Liver (tissue), 9 donors: ENCODE measurements around the gene LMOD2. TPM values are rescaled to one million over a fixed set of nuclear protein-coding genes. Genes with fewer than 3 reads are reported as not detected.
"Not testable (repeated sequence)": the region's sequence is repeated elsewhere in the genome, so short reads cannot be mapped to it uniquely, and the experiment has no call there.

ENCODE experiments used
- DNase-seq: peaks from one replicate; pipeline ENCODE4 v3.0.0-alpha.2; 2017; ENCODE audit warnings: low spot score
- H3K27ac ChIP-seq, 2 donors: one replicate each; pipeline ENCODE4 v1.7.0; 2013; ENCODE audit warnings: inconsistent platforms in 2 of 2, low read length in 2 of 2, control low read depth in 1 of 2, low read depth in 1 of 2, mild to moderate bottlenecking in 1 of 2
- H3K27me3 ChIP-seq, 4 donors: one replicate each; pipeline versions ENCODE4 v1.6.1 to v1.7.0; 2013; ENCODE audit warnings: low read length in 3 of 4, inconsistent platforms in 1 of 4, mild to moderate bottlenecking in 1 of 4, moderate library complexity in 1 of 4; ENCODE audit not compliant: control insufficient read depth in 4 of 4, insufficient read depth in 4 of 4
- H3K36me3 ChIP-seq, 4 donors: one replicate each; pipeline versions ENCODE4 v1.6.1 to v1.7.0; 2013; ENCODE audit warnings: low read length in 3 of 4, mild to moderate bottlenecking in 3 of 4, low read depth in 1 of 4, moderate library complexity in 1 of 4; ENCODE audit not compliant: control insufficient read depth in 4 of 4, insufficient read depth in 3 of 4
- H3K4me1 ChIP-seq, 4 donors: one replicate each; pipeline versions ENCODE4 v1.6.1 to v1.7.0; 2013; ENCODE audit warnings: low read length in 3 of 4, mild to moderate bottlenecking in 3 of 4, moderate library complexity in 1 of 4; ENCODE audit not compliant: control insufficient read depth in 4 of 4, insufficient read depth in 4 of 4
- H3K4me3 ChIP-seq, 3 donors: one replicate each; pipeline versions ENCODE4 v1.6.1 to v1.7.0; 2013; ENCODE audit warnings: low read length in 3 of 3, control low read depth in 1 of 3, low read depth in 1 of 3, mild to moderate bottlenecking in 1 of 3
- H3K9ac ChIP-seq, 2 donors: one replicate each; pipeline ENCODE4 v1.7.0; 2013; ENCODE audit warnings: low read length in 2 of 2, mild to moderate bottlenecking in 2 of 2, moderate library complexity in 2 of 2, control low read depth in 1 of 2, low read depth in 1 of 2
- H3K9me3 ChIP-seq, 4 donors: one replicate each; pipeline versions ENCODE4 v1.6.1 to v1.7.0; 2013; ENCODE audit warnings: low read length in 3 of 4; ENCODE audit not compliant: control insufficient read depth in 4 of 4
- EGR1 ChIP-seq, 2 donors: IDR thresholded peaks; 2 replicates each; pipeline ENCODE4 v1.6.1; 2016 to 2018; ENCODE audit warnings: antibody characterized with exemption in 2 of 2, low read depth in 2 of 2
- FOXA1 ChIP-seq: IDR thresholded peaks from 2 replicates; pipeline ENCODE4 v1.6.1; 2016; ENCODE audit warnings: antibody characterized with exemption
- GABPA ChIP-seq, 2 donors: IDR thresholded peaks in 1 of 2; conservative IDR thresholded peaks in 1 of 2; 2 replicates each; pipeline ENCODE4 v1.6.1; 2016; ENCODE audit warnings: antibody characterized with exemption in 2 of 2, mild to moderate bottlenecking in 1 of 2, moderate library complexity in 1 of 2
- HNF4A ChIP-seq, 2 donors: conservative IDR thresholded peaks; 2 replicates each; pipeline ENCODE4 v1.6.1; 2016; ENCODE audit warnings: antibody characterized with exemption in 2 of 2, mild to moderate bottlenecking in 2 of 2
- RAD21 ChIP-seq, 2 donors: IDR thresholded peaks; 2 replicates each; pipeline ENCODE4 v1.6.1; 2016; ENCODE audit warnings: antibody characterized with exemption in 2 of 2, mild to moderate bottlenecking in 2 of 2
- SP1 ChIP-seq: IDR thresholded peaks from 2 replicates; pipeline ENCODE4 v1.6.1; 2018; ENCODE audit warnings: antibody characterized with exemption, mild to moderate bottlenecking
- WGBS: extraction: QIAGEN DNeasy Blood & Tissue Kit; methylation state at CpG from one replicate; pipeline ENCODE4 v1.1.7; 2013; 5-methylcytosine and 5-hydroxymethylcytosine counted together
- polyA plus RNA-seq, 2 donors: library from polyadenylated mRNA; stranded (reverse) in 1 of 2; unstranded in 1 of 2; fragments of 200-250 nt in 1 of 2; fragments of >200 nt in 1 of 2; fragmentation: Nextera tagmentation in 1 of 2; extraction: Ambion mirVana in 1 of 2; gene quantifications; one replicate each; pipeline versions ENCODE4 v1.2.1 to v1.2.3, GENCODE V29; 2013 to 2015
- total RNA-seq, 2 donors: library from RNA; depleted of rRNA; stranded (reverse); fragments of >200 nt; gene quantifications; one replicate each; pipeline ENCODE4 v1.2.3, GENCODE V29; 2014
- TF ChIP-seq, protein P1 (sequence below): IDR thresholded peaks from 2 replicates; pipeline ENCODE4 v1.6.1; 2016; ENCODE audit warnings: antibody characterized with exemption, mild to moderate bottlenecking
- TF ChIP-seq, protein P2 (sequence below): fragments of 150-350 bp; IDR thresholded peaks from 2 replicates; pipeline ENCODE4 v1.5.1; 2017; ENCODE audit warnings: improper control_type of control experiment, low read depth, low read length; ENCODE audit not compliant: missing input control
- donor health status: healthy.
- donor health status: healthy.
- donor health status: healthy.
- donor health status: healthy.
- donor health status: healthy.

LMOD2 gene
- total and polyA plus RNA-seq, 4 donors = not detected

- TF ChIP-seq, protein P1, sequence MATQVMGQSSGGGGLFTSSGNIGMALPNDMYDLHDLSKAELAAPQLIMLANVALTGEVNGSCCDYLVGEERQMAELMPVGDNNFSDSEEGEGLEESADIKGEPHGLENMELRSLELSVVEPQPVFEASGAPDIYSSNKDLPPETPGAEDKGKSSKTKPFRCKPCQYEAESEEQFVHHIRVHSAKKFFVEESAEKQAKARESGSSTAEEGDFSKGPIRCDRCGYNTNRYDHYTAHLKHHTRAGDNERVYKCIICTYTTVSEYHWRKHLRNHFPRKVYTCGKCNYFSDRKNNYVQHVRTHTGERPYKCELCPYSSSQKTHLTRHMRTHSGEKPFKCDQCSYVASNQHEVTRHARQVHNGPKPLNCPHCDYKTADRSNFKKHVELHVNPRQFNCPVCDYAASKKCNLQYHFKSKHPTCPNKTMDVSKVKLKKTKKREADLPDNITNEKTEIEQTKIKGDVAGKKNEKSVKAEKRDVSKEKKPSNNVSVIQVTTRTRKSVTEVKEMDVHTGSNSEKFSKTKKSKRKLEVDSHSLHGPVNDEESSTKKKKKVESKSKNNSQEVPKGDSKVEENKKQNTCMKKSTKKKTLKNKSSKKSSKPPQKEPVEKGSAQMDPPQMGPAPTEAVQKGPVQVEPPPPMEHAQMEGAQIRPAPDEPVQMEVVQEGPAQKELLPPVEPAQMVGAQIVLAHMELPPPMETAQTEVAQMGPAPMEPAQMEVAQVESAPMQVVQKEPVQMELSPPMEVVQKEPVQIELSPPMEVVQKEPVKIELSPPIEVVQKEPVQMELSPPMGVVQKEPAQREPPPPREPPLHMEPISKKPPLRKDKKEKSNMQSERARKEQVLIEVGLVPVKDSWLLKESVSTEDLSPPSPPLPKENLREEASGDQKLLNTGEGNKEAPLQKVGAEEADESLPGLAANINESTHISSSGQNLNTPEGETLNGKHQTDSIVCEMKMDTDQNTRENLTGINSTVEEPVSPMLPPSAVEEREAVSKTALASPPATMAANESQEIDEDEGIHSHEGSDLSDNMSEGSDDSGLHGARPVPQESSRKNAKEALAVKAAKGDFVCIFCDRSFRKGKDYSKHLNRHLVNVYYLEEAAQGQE = no peak
- TF ChIP-seq SP1 = no peak
- TF ChIP-seq EGR1 (IDR thresholded peaks at IDR 0.05; ENCODE audit: low read depth in 2 of 2) = no peak
- TF ChIP-seq, protein P2, sequence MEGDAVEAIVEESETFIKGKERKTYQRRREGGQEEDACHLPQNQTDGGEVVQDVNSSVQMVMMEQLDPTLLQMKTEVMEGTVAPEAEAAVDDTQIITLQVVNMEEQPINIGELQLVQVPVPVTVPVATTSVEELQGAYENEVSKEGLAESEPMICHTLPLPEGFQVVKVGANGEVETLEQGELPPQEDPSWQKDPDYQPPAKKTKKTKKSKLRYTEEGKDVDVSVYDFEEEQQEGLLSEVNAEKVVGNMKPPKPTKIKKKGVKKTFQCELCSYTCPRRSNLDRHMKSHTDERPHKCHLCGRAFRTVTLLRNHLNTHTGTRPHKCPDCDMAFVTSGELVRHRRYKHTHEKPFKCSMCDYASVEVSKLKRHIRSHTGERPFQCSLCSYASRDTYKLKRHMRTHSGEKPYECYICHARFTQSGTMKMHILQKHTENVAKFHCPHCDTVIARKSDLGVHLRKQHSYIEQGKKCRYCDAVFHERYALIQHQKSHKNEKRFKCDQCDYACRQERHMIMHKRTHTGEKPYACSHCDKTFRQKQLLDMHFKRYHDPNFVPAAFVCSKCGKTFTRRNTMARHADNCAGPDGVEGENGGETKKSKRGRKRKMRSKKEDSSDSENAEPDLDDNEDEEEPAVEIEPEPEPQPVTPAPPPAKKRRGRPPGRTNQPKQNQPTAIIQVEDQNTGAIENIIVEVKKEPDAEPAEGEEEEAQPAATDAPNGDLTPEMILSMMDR = no peak
- no peak for TF ChIP-seq GABPA (IDR thresholded peaks at IDR 0.05 in 1 of 2, conservative IDR thresholded peaks at IDR 0.05 in 1 of 2)
Measured at GRCh38 chr7:123633553-123633952, 22.1 kb upstream of the LMOD2 start (continued).

DNA sequence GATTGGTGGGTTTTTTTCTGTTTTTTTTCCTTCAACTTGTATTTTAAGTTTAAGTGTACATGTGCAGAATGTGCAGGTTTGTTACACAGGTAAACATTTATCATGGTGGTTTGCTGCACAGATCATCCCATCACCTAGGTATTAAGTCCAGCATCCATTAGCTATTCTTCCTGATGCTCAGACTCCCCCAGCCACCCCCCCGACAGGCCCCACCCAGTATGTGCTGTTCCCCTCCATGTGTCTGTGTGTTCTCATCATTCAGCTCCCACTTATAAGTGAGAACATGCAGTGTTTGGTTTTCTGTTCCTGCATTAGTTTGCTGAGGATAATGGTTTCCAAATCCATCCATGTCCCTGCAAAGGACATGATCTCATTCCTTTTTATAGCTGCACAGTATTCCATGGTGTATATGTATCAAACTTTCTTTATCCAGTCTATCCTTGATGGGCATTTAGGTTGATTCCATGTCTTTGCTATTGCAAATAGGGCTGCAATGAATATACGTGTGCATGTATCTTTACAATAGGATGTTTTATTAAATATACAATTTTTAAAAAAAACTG, 21.6 kb upstream of the LMOD2 start:
- not testable (repeated sequence) for H3K9me3 ChIP-seq, DNase-seq, H3K27me3 ChIP-seq, H3K36me3 ChIP-seq, H3K27ac ChIP-seq, H3K9ac ChIP-seq, H3K4me3 ChIP-seq, H3K4me1 ChIP-seq
- WGBS = 90% methylated on average over 2 of the region's 2 CpGs

GRCh38 chr7:123635551-123636359, 19.9 kb upstream of the LMOD2 start:
- Histone ChIP-seq H3K27ac (no peak overlapping the region), H3K4me1 (peaks cover 0 to 4% (median 0%) of the 10 kb centered on the region in 4 donors), H3K36me3 (no peaks in the 10 kb centered on the region), H3K9me3 (no peaks in the 10 kb centered on the region), H3K27me3 (no peaks in the 10 kb centered on the region), H3K9ac (no peak overlapping the region), H3K4me3 (no peak overlapping the region)
- TF ChIP-seq, protein P2 = peak; percentile 75
- TF ChIP-seq FOXA1 (no peak), HNF4A (conservative IDR thresholded peaks at IDR 0.05) (peak; percentile 44 to 72), RAD21 (IDR thresholded peaks at IDR 0.05) (peak; percentile 94 to 95)
- WGBS = 18% methylated on average over 4 of the region's 4 CpGs
- DNase-seq = no peak
